Esophagus squamous epithelium (tissue), 4 donors: ENCODE results near the gene MAP3K9.

Experiments
- CTCF ChIP-seq, 6 experiments: fragments of 450-650 bp in 4 of 6; fragments of 200-600 bp in 2 of 6; sonication (generic) in 2 of 6; IDR thresholded peaks; one replicate each; pipeline ENCODE4 v1.5.1; 2016 to 2019; ENCODE audit warnings: antibody characterized with exemption in 6 of 6, mild to moderate bottlenecking in 4 of 6, moderate library complexity in 4 of 6
- POLR2A ChIP-seq, 4 donors: fragments of 450-650 bp; IDR thresholded peaks; one replicate each; pipeline ENCODE4 v1.6.1; 2017; ENCODE audit warnings: antibody characterized with exemption in 4 of 4, mild to moderate bottlenecking in 4 of 4, moderate library complexity in 3 of 4

GRCh38 chr14:70838076-70838475 lies 28.8 kb upstream of the MAP3K9 start:
- TF ChIP-seq CTCF (IDR thresholded peaks at IDR 0.05) (no peak), POLR2A (IDR thresholded peaks at IDR 0.05) (no peak)
